Measurements from ENCODE around the gene TMEM35A. TPM values are rescaled to one million over a fixed set of nuclear protein-coding genes. Genes with fewer than 3 reads are reported as not detected.

Gene TMEM35A
- total RNA-seq (2014; rRNA removed; shearing (Covaris generic)) = not detected in 2 replicates

GRCh38 chrX:101078716-101079598 lies at the start of gene TMEM35A:
TSS of gene TMEM35A (plus strand) at chrX:101078879. CDS start at chrX:101079003, 124 bp downstream.

GRCh38 chrX:101051549-101052302 lies 27.0 kb upstream of the TMEM35A start, which contains the start of gene TRMT2B:
TSS of gene TRMT2B (minus strand) at chrX:101052111. CDS start at chrX:101042289, 9,822 bp downstream.

GRCh38 chrX:101097546-101098453 lies 19.1 kb downstream of the TMEM35A start, which contains the start of gene CENPI:
TSS of gene CENPI (plus strand) at chrX:101098204. CDS start at chrX:101101071, 2,867 bp downstream.

Other genes starting within 250 kb of the TMEM35A start
- not detected in 2 replicates for gene NOX1, start 204.5 kb upstream of the TMEM35A start, total RNA-seq (2014; rRNA removed; shearing (Covaris generic))
- gene XKRX, start 150.0 kb upstream of the TMEM35A start, total RNA-seq (2014; rRNA removed; shearing (Covaris generic)) = not detected in 2 replicates
- gene ARL13A, start 109.2 kb upstream of the TMEM35A start, total RNA-seq (2014; rRNA removed; shearing (Covaris generic)) = not detected in 2 replicates
- 7.9 and 9.7 TPM in 2 replicates for gene TRMT2B, start 26.8 kb upstream of the TMEM35A start, total RNA-seq (2014; rRNA removed; shearing (Covaris generic))
- gene CENPI, start 19.3 kb downstream of the TMEM35A start, total RNA-seq (2014; rRNA removed; shearing (Covaris generic)) = 6.8 and 7.3 TPM in 2 replicates
- gene DRP2, start 140.9 kb downstream of the TMEM35A start, total RNA-seq (2014; rRNA removed; shearing (Covaris generic)) = 0.19 TPM in 1 of 2 replicates, not detected in the other
- gene TAF7L, start 212.5 kb downstream of the TMEM35A start, total RNA-seq (2014; rRNA removed; shearing (Covaris generic)) = not detected in 2 replicates